Upper lobe of left lung (tissue), 4 donors: Measurements from ENCODE around the gene SAMD11.

ENCODE experiments used
- CTCF ChIP-seq, 6 experiments: fragments of 450-650 bp in 4 of 6; fragments of 200-600 bp in 2 of 6; sonication (generic) in 2 of 6; IDR thresholded peaks; one replicate each; pipeline ENCODE4 v1.5.1; 2016 to 2019; ENCODE audit warnings: antibody characterized with exemption in 6 of 6
- POLR2A ChIP-seq, 4 donors: fragments of 450-650 bp; IDR thresholded peaks; one replicate each; pipeline ENCODE4 v1.5.1; 2016 to 2017; ENCODE audit warnings: antibody characterized with exemption in 4 of 4, mild to moderate bottlenecking in 2 of 4
- POLR2AphosphoS5 ChIP-seq, 2 donors: sonication (generic); formaldehyde crosslinking; IDR thresholded peaks; one replicate each; pipeline ENCODE4 v1.5.1; 2017; ENCODE audit warnings: antibody characterized with exemption in 2 of 2

DNA sequence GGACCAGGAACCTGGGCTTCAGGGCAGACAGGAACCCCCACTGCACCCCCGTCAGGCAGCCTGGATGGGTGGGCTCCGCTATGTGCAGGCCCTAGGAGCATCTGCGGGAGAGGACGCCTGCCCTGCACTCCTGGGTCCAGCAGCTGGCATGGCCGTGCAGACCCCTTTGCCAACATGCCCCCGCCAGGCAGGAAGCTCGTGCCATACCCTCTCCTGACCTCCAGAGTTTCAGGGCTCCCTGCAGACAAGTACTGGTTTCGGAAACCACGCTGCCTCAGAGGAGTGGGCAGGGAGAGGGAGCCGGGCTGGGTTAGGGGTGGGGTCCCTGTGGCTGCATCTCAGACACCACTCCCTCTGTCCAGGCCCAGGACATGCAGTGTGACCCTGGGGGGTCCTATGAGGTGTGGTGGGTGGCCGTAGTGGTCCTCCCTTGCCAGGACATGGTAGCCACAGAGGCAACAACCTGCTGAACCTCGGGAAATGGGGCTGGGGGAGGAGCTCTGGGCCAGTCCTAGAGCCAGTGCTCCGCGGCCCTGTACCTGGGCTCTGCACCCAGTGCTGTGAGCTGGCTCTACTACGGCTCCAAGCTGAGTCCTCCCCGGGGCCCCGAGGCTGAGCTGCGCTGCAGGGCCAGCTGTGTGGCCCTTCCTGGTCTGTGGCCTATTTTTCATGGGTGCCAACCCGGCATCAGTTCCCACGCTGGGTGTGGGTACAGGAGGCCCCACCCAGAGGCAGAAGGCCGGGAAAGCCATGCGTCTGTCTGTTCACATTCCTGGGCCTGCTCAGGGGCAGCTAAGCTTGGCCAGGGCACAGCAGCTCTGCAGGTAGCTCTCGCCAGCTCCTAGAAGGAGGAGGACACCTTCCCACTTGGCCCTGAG, 44.0 kb downstream of the SAMD11 start:
- TF ChIP-seq POLR2A (IDR thresholded peaks at IDR 0.05) (no peak), CTCF (IDR thresholded peaks at IDR 0.05) (no peak), POLR2AphosphoS5 (IDR thresholded peaks at IDR 0.05) (no peak)
